Measurements from ENCODE around the gene PEAK1.
A peak's percentile ranks its signal among the peaks of the same experiment; 100 is the strongest.

PEAK1 gene

DNA sequence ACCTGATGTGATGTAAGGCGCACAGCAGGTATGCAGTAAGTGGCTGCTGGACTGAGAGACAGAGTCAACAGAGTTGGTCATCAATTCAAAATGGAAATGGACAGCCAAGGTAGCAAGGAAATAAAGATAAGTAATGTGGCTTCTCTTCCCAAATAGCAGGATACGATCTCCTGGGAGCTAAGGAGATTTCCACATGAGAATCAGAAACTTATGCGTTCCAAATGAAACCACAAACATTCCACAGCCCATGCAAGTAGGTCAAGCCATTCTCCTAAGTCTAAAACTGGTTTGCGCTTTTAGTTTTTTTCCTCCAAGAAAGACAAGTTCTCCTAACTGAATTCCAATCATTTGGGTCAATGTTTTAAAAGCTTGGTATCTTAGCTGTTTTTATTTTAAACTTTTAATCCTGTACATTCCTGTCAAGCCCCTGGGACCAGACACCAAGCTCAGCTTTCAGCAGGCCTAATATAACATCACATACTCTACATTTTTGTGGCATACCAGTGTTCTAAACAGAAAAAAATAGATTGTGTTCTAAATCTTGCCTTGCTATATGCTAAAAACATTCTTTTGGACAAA is 275.3 kb downstream of the PEAK1 start:
- H3K4me3 ChIP-seq (replicated peaks; ENCODE audit: low read depth, low read length) = no peak overlapping the region
- TF ChIP-seq, protein P1, sequence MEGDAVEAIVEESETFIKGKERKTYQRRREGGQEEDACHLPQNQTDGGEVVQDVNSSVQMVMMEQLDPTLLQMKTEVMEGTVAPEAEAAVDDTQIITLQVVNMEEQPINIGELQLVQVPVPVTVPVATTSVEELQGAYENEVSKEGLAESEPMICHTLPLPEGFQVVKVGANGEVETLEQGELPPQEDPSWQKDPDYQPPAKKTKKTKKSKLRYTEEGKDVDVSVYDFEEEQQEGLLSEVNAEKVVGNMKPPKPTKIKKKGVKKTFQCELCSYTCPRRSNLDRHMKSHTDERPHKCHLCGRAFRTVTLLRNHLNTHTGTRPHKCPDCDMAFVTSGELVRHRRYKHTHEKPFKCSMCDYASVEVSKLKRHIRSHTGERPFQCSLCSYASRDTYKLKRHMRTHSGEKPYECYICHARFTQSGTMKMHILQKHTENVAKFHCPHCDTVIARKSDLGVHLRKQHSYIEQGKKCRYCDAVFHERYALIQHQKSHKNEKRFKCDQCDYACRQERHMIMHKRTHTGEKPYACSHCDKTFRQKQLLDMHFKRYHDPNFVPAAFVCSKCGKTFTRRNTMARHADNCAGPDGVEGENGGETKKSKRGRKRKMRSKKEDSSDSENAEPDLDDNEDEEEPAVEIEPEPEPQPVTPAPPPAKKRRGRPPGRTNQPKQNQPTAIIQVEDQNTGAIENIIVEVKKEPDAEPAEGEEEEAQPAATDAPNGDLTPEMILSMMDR (IDR thresholded peaks at IDR 0.05; ENCODE audit: low read length, missing control alignments) = no peak
- DNase-seq (ENCODE audit: low read depth) = peak; percentile 94

DNA sequence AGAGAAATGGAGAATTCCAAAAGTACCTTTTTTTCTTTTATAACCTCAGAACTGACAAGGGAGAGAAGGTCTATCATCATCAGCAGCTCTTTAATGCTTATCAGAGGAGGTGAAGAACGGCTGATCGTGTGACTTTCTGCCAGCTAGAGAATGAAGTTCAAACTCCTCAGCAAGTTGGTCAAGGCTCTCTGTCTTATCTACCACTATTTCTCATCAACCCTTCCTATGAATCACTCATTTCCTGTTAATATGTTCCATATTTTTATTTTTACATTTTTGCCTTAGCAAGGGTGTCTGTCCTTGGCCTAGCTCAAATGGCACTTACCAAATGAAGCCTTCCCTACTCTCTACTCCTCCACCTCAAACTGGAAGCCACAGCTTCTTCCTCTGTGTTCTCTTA is 275.9 kb downstream of the PEAK1 start:
- DNase-seq (ENCODE audit: low read depth) = peak; percentile 71
- TF ChIP-seq, protein P1 (IDR thresholded peaks at IDR 0.05; ENCODE audit: low read length, missing control alignments) = no peak
- no peak overlapping the region for H3K4me3 ChIP-seq (replicated peaks; ENCODE audit: low read depth, low read length)

DNA sequence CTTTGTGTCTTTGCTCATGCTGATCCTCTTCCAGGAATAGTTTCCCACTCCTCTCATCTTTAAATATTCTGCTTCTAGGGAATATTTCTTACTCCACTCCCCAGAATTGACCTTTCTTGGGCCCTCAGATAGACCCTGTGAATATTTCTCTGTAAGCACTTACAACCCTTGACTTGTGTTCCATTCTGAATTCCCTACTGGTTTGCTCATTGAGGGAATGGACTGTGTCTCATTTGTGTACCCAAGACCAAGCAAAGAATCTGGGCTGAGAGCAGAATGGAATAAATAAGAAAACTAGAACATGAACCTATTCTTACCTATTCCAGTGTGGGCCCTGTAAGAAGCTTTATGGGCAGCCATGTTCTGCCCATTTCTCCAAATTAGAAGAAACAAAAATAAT is 276.3 kb downstream of the PEAK1 start:
- TF ChIP-seq, protein P1 (IDR thresholded peaks at IDR 0.05; ENCODE audit: low read length, missing control alignments) = no peak
- no peak overlapping the region for H3K4me3 ChIP-seq (replicated peaks; ENCODE audit: low read depth, low read length)
- peak; percentile 10 for DNase-seq (ENCODE audit: low read depth)

DNA sequence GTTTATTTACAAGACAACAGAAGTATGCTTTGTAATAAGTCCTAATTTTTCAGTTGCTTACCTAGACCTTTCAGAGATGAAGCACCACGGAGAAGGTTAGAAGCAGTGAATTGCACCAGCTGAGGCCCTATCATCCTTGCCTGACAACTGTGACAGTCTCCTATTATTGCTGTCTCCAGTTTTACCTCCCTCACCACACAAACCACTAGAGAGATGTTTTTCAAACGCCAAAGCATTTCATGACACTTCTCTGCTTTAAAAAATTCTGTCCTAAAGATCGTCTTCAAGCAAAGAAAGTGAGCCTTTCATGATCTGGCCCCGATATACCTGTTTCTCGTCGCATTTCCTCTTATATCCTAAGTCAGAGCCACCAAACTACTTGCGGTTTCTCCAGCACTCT is 276.7 kb downstream of the PEAK1 start:
- TF ChIP-seq, protein P1 (IDR thresholded peaks at IDR 0.05; ENCODE audit: low read length, missing control alignments) = no peak
- DNase-seq (ENCODE audit: low read depth) = no peak
- H3K4me3 ChIP-seq (replicated peaks; ENCODE audit: low read depth, low read length) = no peak overlapping the region

DNA sequence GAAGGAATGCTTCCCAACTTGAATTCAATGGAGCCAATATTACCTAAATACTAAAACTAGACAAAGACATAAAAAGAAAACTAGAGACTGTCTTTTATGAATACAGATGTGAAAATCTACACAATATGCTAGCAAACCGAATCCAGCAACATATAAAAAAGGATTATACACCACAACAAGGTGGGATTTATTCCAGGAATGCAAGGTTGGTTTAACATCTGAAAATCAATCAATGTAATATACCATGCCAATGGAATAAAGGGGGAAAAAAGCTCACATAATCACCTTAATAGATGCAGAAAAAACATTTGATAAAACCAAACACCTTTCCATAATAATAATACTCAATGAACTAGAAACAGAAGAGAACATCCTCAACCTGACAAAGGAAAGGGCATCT is 279.7 kb downstream of the PEAK1 start:
- no peak for DNase-seq (ENCODE audit: low read depth)
- TF ChIP-seq, protein P1 (IDR thresholded peaks at IDR 0.05; ENCODE audit: low read length, missing control alignments) = no peak

DNA sequence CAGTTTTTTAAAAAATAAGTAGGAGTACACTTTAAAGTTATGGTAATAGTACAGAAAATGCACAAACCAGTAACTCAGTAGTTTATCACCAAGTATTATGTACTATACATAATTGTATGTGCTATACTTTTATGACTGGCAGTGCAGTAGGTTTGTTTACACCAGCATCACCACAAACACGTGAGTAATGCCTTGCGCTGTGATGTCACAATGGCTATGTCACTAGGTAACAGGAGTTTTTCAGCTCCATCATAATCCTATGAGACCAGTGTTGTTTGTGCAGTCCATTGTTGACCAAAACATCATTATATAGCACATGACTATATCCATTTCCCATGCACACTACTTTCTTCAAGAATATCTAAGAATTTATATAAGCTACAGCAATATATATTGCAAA is 280.6 kb downstream of the PEAK1 start:
- H3K4me3 ChIP-seq (replicated peaks; ENCODE audit: low read depth, low read length) = no peak overlapping the region
- no peak for DNase-seq (ENCODE audit: low read depth)
- TF ChIP-seq, protein P1 (IDR thresholded peaks at IDR 0.05; ENCODE audit: low read length, missing control alignments) = no peak

More for the DNA sequence above, 279.7 kb downstream of the PEAK1 start:
- no peak overlapping the region for H3K4me3 ChIP-seq (replicated peaks; ENCODE audit: low read depth, low read length)

DNA sequence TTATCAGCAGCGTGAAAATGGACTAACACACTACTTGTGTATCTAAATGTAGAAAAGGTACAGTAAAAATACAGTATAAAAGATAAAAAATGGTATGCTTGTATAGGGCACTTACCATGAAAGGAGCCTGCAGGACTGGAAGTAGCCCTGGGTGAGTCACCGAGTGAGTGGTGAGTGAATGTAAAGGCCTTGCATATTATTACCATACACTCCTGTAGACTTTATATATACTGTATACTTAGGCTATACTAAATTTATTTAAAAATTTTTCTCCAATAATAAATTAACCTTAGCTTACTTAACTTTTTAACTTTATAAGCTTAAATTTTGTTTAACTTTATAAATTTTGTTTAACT is 281.8 kb downstream of the PEAK1 start:
- TF ChIP-seq, protein P1 (IDR thresholded peaks at IDR 0.05; ENCODE audit: low read length, missing control alignments) = no peak
- no peak overlapping the region for H3K4me3 ChIP-seq (replicated peaks; ENCODE audit: low read depth, low read length)
- DNase-seq (ENCODE audit: low read depth) = peak; percentile 10
